Ascending aorta (tissue), 2 donors: ENCODE data around the gene CIITA. TPM values are rescaled to one million over a fixed set of nuclear protein-coding genes. Genes with fewer than 3 reads are reported as not detected.

Source experiments
- DNase-seq, 2 donors: peaks; one replicate each; pipeline ENCODE4 v3.0.0-alpha.2; 2019; ENCODE audit warnings: low spot score in 2 of 2
- H3K27ac ChIP-seq, 2 donors: fragments of 200-600 bp; sonication (generic); one replicate each; pipeline ENCODE4 v1.5.1; 2016 to 2017; ENCODE audit warnings: mild to moderate bottlenecking in 1 of 2
- H3K27me3 ChIP-seq: fragments of 200-600 bp; sonication (generic); one replicate; pipeline ENCODE4 v1.5.1; 2017
- H3K36me3 ChIP-seq, 2 donors: fragments of 200-600 bp; sonication (generic); one replicate each; pipeline ENCODE4 v1.5.1; 2016
- H3K4me1 ChIP-seq, 2 donors: fragments of 200-600 bp; sonication (generic); one replicate each; pipeline ENCODE4 v1.5.1; 2016 to 2017; ENCODE audit warnings: mild to moderate bottlenecking in 1 of 2
- H3K4me3 ChIP-seq, 2 donors: fragments of 200-600 bp; sonication (generic); one replicate each; pipeline ENCODE4 v1.5.1; 2016 to 2017; ENCODE audit warnings: mild to moderate bottlenecking in 1 of 2
- H3K9me3 ChIP-seq, 2 donors: fragments of 200-600 bp; sonication (generic); one replicate each; pipeline ENCODE4 v1.5.1; 2016
- CTCF ChIP-seq, 3 experiments: fragments of 200-600 bp in 2 of 3; fragments of 450-650 bp in 1 of 3; sonication (generic) in 2 of 3; IDR thresholded peaks; one replicate each; pipeline ENCODE4 v1.5.1; 2016 to 2019; ENCODE audit warnings: antibody characterized with exemption in 3 of 3, mild to moderate bottlenecking in 1 of 3, moderate library complexity in 1 of 3
- intact Hi-C: fragments of 100-400 bp; cut with DNase I; formaldehyde crosslinking; loops from one replicate; pipeline ENCODE4 v1.15.1; 2023
- total RNA-seq: library from RNA; depleted of rRNA; stranded (reverse); fragments of >200 nt; gene quantifications from one replicate; pipeline ENCODE4 v1.1.0, GENCODE V29; 2016

Gene CIITA
- total RNA-seq, 1 donor from 2014 or later = 19.4 TPM

- intact Hi-C loops = no loop called here
- DNase-seq = no peak
- Histone ChIP-seq H3K27me3 (no peaks in the 10 kb centered on the region), H3K9me3 (no peaks in the 10 kb centered on the region), H3K27ac (peak overlapping the region in 1 of 2 donors; percentile 39), H3K4me1 (no peaks in the 10 kb centered on the region), H3K4me3 (no peak overlapping the region), H3K36me3 (no peaks in the 10 kb centered on the region)
- TF ChIP-seq CTCF (IDR thresholded peaks at IDR 0.05) = no peak
Measured at GRCh38 chr16:10870808-10871156, 6.2 kb upstream of the CIITA start.

- no peaks in the 10 kb centered on the region for H3K27me3 ChIP-seq
- TF ChIP-seq CTCF (IDR thresholded peaks at IDR 0.05) = no peak
- H3K9me3 ChIP-seq = no peaks in the 10 kb centered on the region
- intact Hi-C loops = no loop called here
- H3K4me3 ChIP-seq = no peak overlapping the region
- peak in 1 of 2 donors; percentile 41 for DNase-seq
- no peaks in the 10 kb centered on the region for H3K36me3 ChIP-seq
- peak overlapping the region; percentile 16 to 39 for H3K27ac ChIP-seq
- H3K4me1 ChIP-seq = no peaks in the 10 kb centered on the region
Measured at GRCh38 chr16:10871157-10871991, 5.6 kb upstream of the CIITA start.

GRCh38 chr16:10876315-10876714 lies 687 bp upstream of the CIITA start:
- intact Hi-C loops = no loop called here
- H3K27me3 ChIP-seq = no peaks in the 10 kb centered on the region
- DNase-seq = no peak
- no peak for TF ChIP-seq CTCF (IDR thresholded peaks at IDR 0.05)
- no peak overlapping the region for H3K27ac ChIP-seq
- no peak overlapping the region for H3K4me3 ChIP-seq
- H3K4me1 ChIP-seq = peaks cover 0 to 8% of the 10 kb centered on the region in 2 donors
- H3K36me3 ChIP-seq = no peaks in the 10 kb centered on the region
- H3K9me3 ChIP-seq = no peaks in the 10 kb centered on the region

GRCh38 chr16:10877472-10877946 lies 507 bp downstream of the CIITA start:
- H3K4me3 ChIP-seq = peak overlapping the region in 1 of 2 donors; percentile 32
- H3K4me1 ChIP-seq = peaks cover 0 to 8% of the 10 kb centered on the region in 2 donors
- intact Hi-C loops = no loop called here
- H3K27me3 ChIP-seq = no peaks in the 10 kb centered on the region
- no peak overlapping the region for H3K27ac ChIP-seq
- H3K9me3 ChIP-seq = no peaks in the 10 kb centered on the region
- no peak for TF ChIP-seq CTCF (IDR thresholded peaks at IDR 0.05)
- no peaks in the 10 kb centered on the region for H3K36me3 ChIP-seq
- DNase-seq = no peak

GRCh38 chr16:10878328-10878643 lies 1.3 kb downstream of the CIITA start:
- H3K4me3 ChIP-seq = peak overlapping the region; percentile 62 to 82
- no peak overlapping the region for H3K27ac ChIP-seq
- DNase-seq = no peak
- TF ChIP-seq CTCF (IDR thresholded peaks at IDR 0.05) = no peak
- no peaks in the 10 kb centered on the region for H3K36me3 ChIP-seq
- no peaks in the 10 kb centered on the region for H3K27me3 ChIP-seq
- intact Hi-C loops = no loop called here
- peaks cover 0 to 8% of the 10 kb centered on the region in 2 donors for H3K4me1 ChIP-seq
- no peaks in the 10 kb centered on the region for H3K9me3 ChIP-seq
